ENCODE measurements around the gene KCNIP3. TPM values are rescaled to one million over a fixed set of nuclear protein-coding genes. Genes with fewer than 3 reads are reported as not detected.

KCNIP3 gene
- total and polyA plus RNA-seq, 9 of the 15 experiments (the other 6 are each of a cell fraction or from before 2014, with no cell fraction given), result 0.04 TPM; not detected in 8

- BruUV-seq (replicated peaks), result no TSS peak
- in situ Hi-C loops (cut with MboI), result no loop called here
- H3K9ac ChIP-seq (ENCODE audit: insufficient read depth in 1 of 2, low read depth in 2 of 2, low read length in 2 of 2), result no peak overlapping the region
Observed at GRCh38 chr2:95325026-95325425, 27.9 kb downstream of the KCNIP3 start.

More at GRCh38 chr2:95325026-95325425, 27.9 kb downstream of the KCNIP3 start:
- 36% methylated on average over 9 of the region's 13 CpGs for WGBS (ENCODE audit: insufficient coverage, low coverage, missing lambda C conversion rate)
- DNase-seq (ENCODE audit: extremely low read depth in 1 of 4, low spot score in 3 of 4) (no peak), ATAC-seq (no peak), FAIRE-seq (no peak)
- H3K36me3 ChIP-seq (ENCODE audit: control insufficient read depth, insufficient read depth, low read length), result no peaks in the 10 kb centered on the region
- H2AFZ ChIP-seq (ENCODE audit: low read depth, low read length), result no peak overlapping the region
- peaks cover 0 to 48% of the 10 kb centered on the region in 2 experiments; a peak in 3 of 5 replicates for H3K27me3 ChIP-seq (ENCODE audit: control insufficient read depth in 2 of 2, insufficient read depth in 2 of 2, low read length in 2 of 2)
- TF ChIP-seq ZNF76 (CRISPR knock-in tag; IDR thresholded peaks at IDR 0.05; ENCODE audit: borderline replicate concordance) (no peak), HBP1 (CRISPR knock-in tag; IDR thresholded peaks at IDR 0.05) (no peak), MTA2 (IDR thresholded peaks at IDR 0.05; ENCODE audit: low read depth) (no peak), BRF2 (IDR thresholded peaks at IDR 0.05; ENCODE audit: borderline replicate concordance, insufficient read depth, insufficient read length) (no peak), ESRRA (IDR thresholded peaks at IDR 0.05; ENCODE audit: borderline replicate concordance, low read depth) (no peak), ETS1 (conservative IDR thresholded peaks at IDR 0.05; ENCODE audit: control insufficient read depth, low read depth, low read length) (no peak), BRD4 (IDR thresholded peaks at IDR 0.05) (no peak), POU5F1 (IDR thresholded peaks at IDR 0.05; ENCODE audit: borderline replicate concordance, low read depth, low read length, partially characterized antibody) (no peak), RBM22 (IDR thresholded peaks at IDR 0.05; ENCODE audit: low read depth, low read length, poor library complexity, severe bottlenecking) (no peak), POLR2H (tag; IDR thresholded peaks at IDR 0.05; ENCODE audit: low read depth) (no peak), RAD21 (CRISPR knock-in tag; conservative IDR thresholded peaks at IDR 0.05 in 1 of 2, IDR thresholded peaks at IDR 0.05 in 1 of 2) (no peak), HMGN3 (IDR thresholded peaks at IDR 0.05; ENCODE audit: borderline replicate concordance, extremely low read depth, insufficient read length, low read depth, low read length) (no peak)
- H3K9me1 ChIP-seq (ENCODE audit: control insufficient read depth, insufficient read depth, low read length), result peaks cover 2% of the 10 kb centered on the region
- no peak overlapping the region for H3K4me2 ChIP-seq (ENCODE audit: insufficient read depth, low read length)
- ChIA-PET CTCF (ENCODE audit: low intra/inter-chr PET ratio) (no interaction called here), POLR2A (interaction anchor here (0.6 kb wide), 1 partner anchor 246 kb away, joined by 3 read pairs; no protein-coding TSS in a partner anchor)
- 0 out of 2 replicates have a peak, but pooled peaks cover 3% of the 10 kb centered on the region for H4K20me1 ChIP-seq (replicated peaks; ENCODE audit: control insufficient read depth, insufficient read depth, low read length)
- no peaks in the 10 kb centered on the region for H3K79me2 ChIP-seq (ENCODE audit: control insufficient read depth, insufficient read depth, low read length)
- intact Hi-C loops (cut with micrococcal nuclease), result no loop called here
- no peak overlapping the region for H3K4me3 ChIP-seq
- no peaks in the 10 kb centered on the region; the same call in 1 of the 2 replicates for H3K9me3 ChIP-seq (replicated peaks; ENCODE audit: control insufficient read depth, insufficient read depth, low read depth, low read length)
- H3K27ac ChIP-seq (ENCODE audit: extremely low read depth, low read depth, low read length), result no peak overlapping the region
- H3K4me1 ChIP-seq (replicated peaks in 1 of 2; ENCODE audit: control insufficient read depth in 2 of 2, insufficient read depth in 2 of 2, low read length in 2 of 2), result peaks cover 0 to 9% of the 10 kb centered on the region in 2 experiments; a peak in 2 of 5 replicates

All from K562 (cell line).